Small intestine (tissue), 7 donors: ENCODE results near the gene PXYLP1. TPM values are rescaled to one million over a fixed set of nuclear protein-coding genes. Genes with fewer than 3 reads are reported as not detected.
A peak's percentile ranks its signal among the peaks of the same experiment; 100 is the strongest.
"Not testable (repeated sequence)": the region's sequence is repeated elsewhere in the genome, so short reads cannot be mapped to it uniquely, and the experiment has no call there.

Experiments
- DNase-seq, 2 donors: peaks; one replicate each; pipeline versions ENCODE4 v3.0.0 to v3.0.0-alpha.2; 2013
- FAIRE-seq: peaks from 2 replicates; lab custom pipeline; 2012; peaks lifted over from hg19 to GRCh38; lab: Jason Lieb, UNC
- H3K27ac ChIP-seq, 3 donors: one replicate each; pipeline ENCODE4 v1.5.1; 2013; ENCODE audit warnings: low read length in 2 of 3, mild to moderate bottlenecking in 2 of 3, control low read depth in 1 of 3, inconsistent platforms in 1 of 3, low read depth in 1 of 3, moderate library complexity in 1 of 3
- H3K27me3 ChIP-seq, 3 donors: one replicate each; pipeline ENCODE4 v1.6.1; 2013; ENCODE audit warnings: low read length in 3 of 3, inconsistent platforms in 1 of 3; ENCODE audit not compliant: control insufficient read depth in 3 of 3, insufficient read depth in 3 of 3
- H3K36me3 ChIP-seq, 3 donors: one replicate each; pipeline ENCODE4 v1.6.1; 2013; ENCODE audit warnings: low read length in 3 of 3, inconsistent platforms in 1 of 3, low read depth in 1 of 3, mild to moderate bottlenecking in 1 of 3, moderate library complexity in 1 of 3; ENCODE audit not compliant: control insufficient read depth in 3 of 3, insufficient read depth in 2 of 3
- H3K4me1 ChIP-seq, 3 donors: one replicate each; pipeline ENCODE4 v1.6.1; 2013; ENCODE audit warnings: low read length in 2 of 3, inconsistent platforms in 1 of 3, low read depth in 1 of 3, mild to moderate bottlenecking in 1 of 3, moderate library complexity in 1 of 3; ENCODE audit not compliant: control insufficient read depth in 3 of 3, insufficient read depth in 2 of 3
- H3K4me3 ChIP-seq, 3 donors: one replicate each; pipeline ENCODE4 v1.5.1; 2013; ENCODE audit warnings: low read length in 3 of 3, control low read depth in 1 of 3, inconsistent platforms in 1 of 3, low read depth in 1 of 3, mild to moderate bottlenecking in 1 of 3, moderate library complexity in 1 of 3
- H3K9me3 ChIP-seq, 2 donors: one replicate each; pipeline ENCODE4 v1.6.1; 2013; ENCODE audit warnings: low read depth in 1 of 2, low read length in 1 of 2; ENCODE audit not compliant: control insufficient read depth in 2 of 2, insufficient read depth in 1 of 2
- WGBS, 3 donors: extraction: QIAGEN DNeasy Blood & Tissue Kit; methylation state at CpG; one replicate each; pipeline ENCODE4 v1.1.7; 2013; 5-methylcytosine and 5-hydroxymethylcytosine counted together
- polyA plus RNA-seq, 4 donors: library from polyadenylated mRNA; stranded (reverse) in 3 of 4; unstranded in 1 of 4; fragments of 200-250 nt in 3 of 4; fragments of 120-200 nt in 1 of 4; gene quantifications; one replicate each; pipeline versions ENCODE4 v1.2.1 to v1.2.3, GENCODE V29; 2013
- donor health status: healthy with polysubstance abuse.
- donor health status: control.
- donor health status: control.
- donor health status: Bipolar disorder and iron deficiency.
- donor health status: healthy.

The PXYLP1 gene
- polyA plus RNA-seq, 4 donors = 2.2 to 20.5 (median 5.0) TPM

- WGBS, 3 donors = 79 to 89% (median 85%) methylated on average over 12 of the region's 12 CpGs
- H3K4me3 ChIP-seq = no peak overlapping the region
- FAIRE-seq (no peak), DNase-seq (peak in 1 of 2 donors; percentile 34)
- peaks cover 0 to 30% (median 2%) of the 10 kb centered on the region in 3 donors for H3K36me3 ChIP-seq
- peaks cover 0 to 3% (median 0%) of the 10 kb centered on the region in 3 donors for H3K4me1 ChIP-seq
- H3K9me3 ChIP-seq = no peaks in the 10 kb centered on the region
- no peak overlapping the region for H3K27ac ChIP-seq
- H3K27me3 ChIP-seq = no peaks in the 10 kb centered on the region
Observed at GRCh38 chr3:141291559-141292355, 60.1 kb downstream of the PXYLP1 start.

GRCh38 chr3:141292356-141293058 is 60.9 kb downstream of the PXYLP1 start:
- 84 to 95% (median 90%) methylated on average over 19 of the region's 19 CpGs for WGBS, 3 donors
- Histone ChIP-seq H3K4me1 (peaks cover 0 to 3% (median 0%) of the 10 kb centered on the region in 3 donors), H3K27ac (no peak overlapping the region), H3K36me3 (peaks cover 0 to 23% (median 2%) of the 10 kb centered on the region in 3 donors), H3K4me3 (no peak overlapping the region), H3K27me3 (no peaks in the 10 kb centered on the region), H3K9me3 (no peaks in the 10 kb centered on the region)
- DNase-seq (no peak), FAIRE-seq (no peak)

DNA sequence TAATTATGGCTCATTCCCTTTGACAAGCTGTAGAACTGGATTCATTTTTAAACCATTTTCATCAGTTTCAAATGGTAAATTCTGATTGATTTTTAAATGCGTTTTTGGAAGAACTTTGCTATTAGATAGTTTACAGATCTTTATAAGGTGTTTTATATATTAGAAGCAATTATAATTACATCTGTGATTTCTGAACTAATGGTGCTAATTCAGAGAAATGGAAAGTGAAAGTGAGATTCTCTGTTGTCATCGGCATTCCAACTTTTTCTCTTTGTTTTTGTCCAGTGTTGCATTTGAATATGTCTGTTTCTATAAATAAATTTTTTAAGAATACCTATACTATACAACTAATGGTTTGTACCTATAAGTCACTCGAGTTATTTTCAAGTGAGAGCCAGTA is 62.7 kb downstream of the PXYLP1 start:
- H3K9me3 ChIP-seq = no peaks in the 10 kb centered on the region
- no peak overlapping the region for H3K27ac ChIP-seq
- FAIRE-seq = peak; percentile 85
- WGBS, 3 donors = 5 to 27% (median 11%) methylated on average over 3 of the region's 3 CpGs
- H3K4me3 ChIP-seq = peak overlapping the region in 1 of 3 donors; percentile 23
- peaks cover 0 to 18% (median 2%) of the 10 kb centered on the region in 3 donors for H3K36me3 ChIP-seq
- H3K27me3 ChIP-seq = no peaks in the 10 kb centered on the region
- peak in 1 of 2 donors; percentile 41 for DNase-seq
- peaks cover 0 to 3% (median 0%) of the 10 kb centered on the region in 3 donors for H3K4me1 ChIP-seq

GRCh38 chr3:141294848-141295247 is 63.2 kb downstream of the PXYLP1 start:
- DNase-seq (no peak), FAIRE-seq (no peak)
- H3K9me3 ChIP-seq = no peaks in the 10 kb centered on the region
- H3K4me1 ChIP-seq = peaks cover 0 to 3% (median 0%) of the 10 kb centered on the region in 3 donors
- H3K4me3 ChIP-seq = peak overlapping the region in 1 of 3 donors; percentile 23
- no peaks in the 10 kb centered on the region for H3K27me3 ChIP-seq
- 29 to 39% (median 32%) methylated on average over 2 of the region's 2 CpGs for WGBS, 3 donors
- H3K27ac ChIP-seq = no peak overlapping the region
- peaks cover 0 to 18% (median 0%) of the 10 kb centered on the region in 3 donors for H3K36me3 ChIP-seq

GRCh38 chr3:141300426-141300825 is 68.8 kb downstream of the PXYLP1 start:
- not testable (repeated sequence) for H3K36me3 ChIP-seq, H3K9me3 ChIP-seq, H3K27ac ChIP-seq, H3K4me1 ChIP-seq, H3K4me3 ChIP-seq, H3K27me3 ChIP-seq, FAIRE-seq, DNase-seq
- 88 to 91% (median 88%) methylated on average over 7 of the region's 7 CpGs for WGBS, 3 donors

DNA sequence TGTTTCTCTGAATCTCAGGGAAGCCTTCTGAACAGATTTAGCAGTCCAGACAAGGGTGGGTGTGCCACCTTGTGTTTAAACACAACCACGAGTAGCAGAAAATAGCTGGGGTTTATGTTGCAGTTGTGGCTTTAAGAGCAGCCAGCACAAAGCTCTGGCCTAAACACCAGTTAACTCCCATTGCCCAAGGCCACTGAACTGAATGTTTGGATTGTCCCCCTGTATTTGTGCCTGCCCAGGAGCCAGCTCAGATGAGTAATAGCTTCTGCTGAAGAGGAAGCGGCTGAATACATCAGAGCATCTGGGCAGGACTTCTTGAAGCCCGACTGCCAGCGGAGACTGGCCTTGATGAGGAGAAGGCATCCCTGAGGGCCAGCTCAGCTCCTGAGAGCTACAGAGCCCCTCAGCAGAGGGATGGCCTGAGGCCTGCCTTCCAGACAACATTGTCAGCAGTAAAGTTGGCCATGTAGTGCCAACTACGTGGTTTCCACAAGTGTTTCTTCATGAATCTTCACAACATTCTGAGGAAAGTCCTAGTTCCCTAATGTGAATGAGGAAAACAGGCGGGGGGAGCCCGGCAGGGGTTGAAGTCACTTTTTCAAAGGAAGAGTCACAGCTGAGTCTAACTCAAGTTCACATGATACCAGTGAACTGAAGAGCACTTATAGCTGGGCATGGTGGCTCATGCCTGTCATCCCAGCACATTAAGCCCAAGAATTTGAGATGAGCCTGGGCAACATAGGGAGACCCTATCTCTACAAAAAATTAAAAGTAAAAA is 70.9 kb downstream of the PXYLP1 start:
- no peak for FAIRE-seq
- Histone ChIP-seq H3K36me3 (no peaks in the 10 kb centered on the region), H3K9me3 (peaks cover 0 to 5% of the 10 kb centered on the region in 2 donors), H3K27me3 (no peaks in the 10 kb centered on the region), H3K4me1 (peaks cover 0 to 4% (median 0%) of the 10 kb centered on the region in 3 donors), H3K4me3 (no peak overlapping the region), H3K27ac (no peak overlapping the region)
- WGBS, 3 donors = 69 to 77% (median 75%) methylated on average over 7 of the region's 7 CpGs
- DNase-seq = no peak

- peaks cover 0 to 5% of the 10 kb centered on the region in 2 donors for H3K9me3 ChIP-seq
- DNase-seq (peak; percentile 83 to 88), FAIRE-seq (no peak)
- H3K4me3 ChIP-seq = no peak overlapping the region
- 78 to 82% (median 80%) methylated on average over 13 of the region's 13 CpGs for whole genome bisulfite sequencing, 3 donors
- H3K27ac ChIP-seq = no peak overlapping the region
- no peaks in the 10 kb centered on the region for H3K36me3 ChIP-seq
- peaks cover 0 to 4% (median 0%) of the 10 kb centered on the region in 3 donors for H3K4me1 ChIP-seq
- H3K27me3 ChIP-seq = no peaks in the 10 kb centered on the region
Observed at GRCh38 chr3:141303481-141304223, 72.0 kb downstream of the PXYLP1 start.
